IPS-15b (cell line): ENCODE results near the gene STT3B.

Experiments used
- H3K27me3 ChIP-seq: one replicate; pipeline ENCODE4 v1.6.1; 2013; ENCODE audit warnings: low read length; ENCODE audit not compliant: control insufficient read depth, insufficient read depth
- H3K36me3 ChIP-seq: one replicate; pipeline ENCODE4 v1.6.1; 2013; ENCODE audit warnings: low read length; ENCODE audit not compliant: control insufficient read depth, insufficient read depth
- H3K4me1 ChIP-seq: one replicate; pipeline ENCODE4 v1.6.1; 2013; ENCODE audit warnings: mild to moderate bottlenecking, low read length; ENCODE audit not compliant: control insufficient read depth, insufficient read depth
- H3K4me3 ChIP-seq: one replicate; pipeline ENCODE4 v1.5.1; 2013; ENCODE audit warnings: low read depth, low read length
- H3K9ac ChIP-seq: one replicate; pipeline ENCODE4 v1.6.1; 2013; ENCODE audit warnings: low read depth, mild to moderate bottlenecking, low read length
- H3K9me3 ChIP-seq: one replicate; pipeline ENCODE4 v1.6.1; 2013; ENCODE audit warnings: mild to moderate bottlenecking, low read length; ENCODE audit not compliant: control insufficient read depth, insufficient read depth

STT3B gene

DNA sequence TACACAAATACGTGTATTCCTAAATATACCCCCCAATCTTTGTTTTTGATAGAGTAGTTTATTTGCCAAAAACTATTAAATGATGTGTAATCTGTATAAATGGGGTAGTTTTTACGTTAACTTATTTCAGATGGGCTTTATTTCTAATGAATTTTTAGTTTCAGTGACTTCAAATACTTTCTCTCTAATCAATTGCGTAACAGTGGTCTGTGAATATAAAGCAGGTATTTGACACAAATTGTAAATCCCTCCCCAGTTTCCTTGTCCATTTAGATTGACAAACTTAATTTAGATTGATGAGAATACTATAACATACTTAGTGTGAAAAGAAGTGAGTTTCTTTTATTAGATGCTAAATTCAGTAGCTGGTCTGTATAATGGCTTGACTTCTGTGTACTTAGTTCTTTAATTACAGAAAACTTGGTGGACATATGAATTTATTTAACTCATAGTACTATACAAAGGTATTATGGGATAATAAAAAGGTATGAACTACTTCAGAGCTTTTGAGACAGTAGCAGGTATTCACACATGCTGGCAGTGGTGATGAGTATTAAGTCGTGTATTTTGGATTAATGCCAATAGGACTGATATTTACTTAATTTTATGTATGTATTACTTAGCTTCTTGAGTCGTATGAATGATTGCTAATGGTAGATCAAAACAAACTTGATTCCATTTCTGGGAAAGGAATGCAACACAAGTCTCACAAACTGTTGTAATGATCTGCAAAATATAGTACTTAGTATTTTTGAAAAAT lies 81.6 kb downstream of the STT3B start:
- Histone ChIP-seq H3K9ac (no peak overlapping the region), H3K4me1 (peaks cover 10% of the 10 kb centered on the region), H3K36me3 (no peaks in the 10 kb centered on the region), H3K27me3 (no peaks in the 10 kb centered on the region), H3K9me3 (no peaks in the 10 kb centered on the region), H3K4me3 (no peak overlapping the region)

DNA sequence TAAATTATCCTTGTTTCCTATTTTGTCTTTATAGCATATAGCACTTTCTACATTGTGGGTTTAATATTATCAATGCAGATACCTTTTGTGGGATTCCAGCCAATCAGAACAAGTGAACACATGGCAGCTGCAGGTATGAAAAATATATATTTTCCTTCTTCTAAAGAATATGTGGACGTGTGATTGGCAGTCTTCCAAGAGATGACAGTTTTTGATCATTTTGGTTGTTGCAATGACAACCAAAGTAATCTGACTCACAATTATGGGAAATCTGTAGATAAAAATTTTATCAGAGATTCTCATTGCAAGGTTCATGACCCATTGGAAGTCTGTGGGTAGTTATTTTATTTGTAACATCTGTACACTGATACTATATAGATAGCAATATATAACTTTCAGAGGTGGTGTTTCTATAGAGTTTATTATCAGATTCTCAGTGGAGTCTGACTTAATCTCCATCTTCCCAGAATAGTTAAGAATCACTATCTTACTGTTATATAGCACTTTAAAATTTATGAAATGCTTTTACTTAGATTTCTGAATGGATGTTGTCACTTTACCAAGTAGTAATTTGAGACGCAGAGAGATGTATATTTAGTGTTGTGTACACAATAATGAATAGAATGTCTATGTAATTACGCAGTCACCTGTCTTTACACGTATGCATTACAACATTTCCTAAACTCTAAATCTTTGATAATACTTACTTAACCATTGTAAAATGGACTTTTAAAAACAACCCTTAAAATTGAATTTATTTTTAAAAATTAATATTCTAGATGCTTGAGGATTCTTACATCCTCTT lies 82.5 kb downstream of the STT3B start:
- no peaks in the 10 kb centered on the region for H3K36me3 ChIP-seq
- peaks cover 10% of the 10 kb centered on the region for H3K4me1 ChIP-seq
- no peaks in the 10 kb centered on the region for H3K9me3 ChIP-seq
- no peak overlapping the region for H3K9ac ChIP-seq
- no peak overlapping the region for H3K4me3 ChIP-seq
- H3K27me3 ChIP-seq = no peaks in the 10 kb centered on the region

DNA sequence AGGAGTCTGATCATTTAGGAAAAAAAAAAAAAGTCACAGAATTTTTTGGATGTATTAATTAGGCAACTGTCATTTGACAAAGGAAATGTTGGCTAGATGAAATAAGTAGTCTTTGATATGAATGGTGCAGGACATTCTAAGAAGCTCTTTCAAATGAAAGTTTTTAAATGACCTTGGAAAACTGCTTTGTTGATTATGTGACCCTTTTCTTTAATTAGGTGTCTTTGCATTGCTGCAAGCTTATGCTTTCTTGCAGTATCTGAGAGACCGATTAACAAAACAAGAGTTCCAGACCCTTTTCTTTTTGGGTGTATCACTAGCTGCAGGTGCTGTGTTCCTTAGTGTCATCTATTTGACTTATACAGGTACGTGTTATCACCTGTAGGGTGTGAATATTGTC lies 84.0 kb downstream of the STT3B start:
- H3K36me3 ChIP-seq = no peaks in the 10 kb centered on the region
- peaks cover 10% of the 10 kb centered on the region for H3K4me1 ChIP-seq
- H3K27me3 ChIP-seq = no peaks in the 10 kb centered on the region
- no peak overlapping the region for H3K9ac ChIP-seq
- H3K4me3 ChIP-seq = no peak overlapping the region
- no peaks in the 10 kb centered on the region for H3K9me3 ChIP-seq

DNA sequence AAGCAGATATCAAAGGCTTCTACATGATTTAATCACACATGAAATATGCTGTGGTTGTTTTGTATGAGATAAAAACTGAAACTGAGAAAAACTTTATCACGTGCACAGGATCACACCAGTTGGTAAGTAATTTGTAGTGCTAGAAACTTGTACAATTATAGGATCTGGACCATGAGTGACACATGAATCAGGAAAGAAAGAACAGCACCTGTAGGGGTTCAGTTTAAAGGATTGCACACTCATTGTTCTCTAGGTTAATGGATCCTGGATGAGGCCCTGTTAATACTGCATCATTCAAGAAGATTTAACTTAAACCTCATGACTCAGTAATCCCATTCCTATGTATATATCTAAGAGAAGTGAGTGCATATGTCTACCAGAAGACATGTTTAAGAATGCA lies 87.9 kb downstream of the STT3B start:
- H3K36me3 ChIP-seq = no peaks in the 10 kb centered on the region
- no peaks in the 10 kb centered on the region for H3K9me3 ChIP-seq

DNA sequence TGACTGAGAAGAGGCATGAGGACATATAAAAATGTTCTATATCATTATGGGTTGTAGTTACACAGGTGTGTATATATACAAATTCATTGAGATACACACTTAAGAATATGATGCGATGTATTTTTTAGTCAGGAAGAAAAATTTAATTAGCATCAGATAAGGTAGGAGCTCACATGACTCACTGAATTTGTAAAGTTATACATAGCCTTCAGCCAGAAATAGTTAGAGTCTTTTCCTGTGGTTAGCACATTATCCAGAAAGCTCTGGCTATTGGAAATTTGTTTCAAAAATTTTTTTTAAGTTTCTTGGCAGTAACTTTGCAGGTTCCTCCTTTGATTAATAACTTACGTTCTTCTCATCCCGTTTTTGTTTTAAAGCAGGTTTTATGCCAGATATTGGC lies 88.6 kb downstream of the STT3B start:
- Histone ChIP-seq H3K36me3 (no peaks in the 10 kb centered on the region), H3K4me1 (peaks cover 15% of the 10 kb centered on the region), H3K9ac (no peak overlapping the region)

More for the DNA sequence above, 87.9 kb downstream of the STT3B start:
- H3K9ac ChIP-seq = no peak overlapping the region
- no peaks in the 10 kb centered on the region for H3K27me3 ChIP-seq
- H3K4me3 ChIP-seq = no peak overlapping the region
- peaks cover 17% of the 10 kb centered on the region for H3K4me1 ChIP-seq

DNA sequence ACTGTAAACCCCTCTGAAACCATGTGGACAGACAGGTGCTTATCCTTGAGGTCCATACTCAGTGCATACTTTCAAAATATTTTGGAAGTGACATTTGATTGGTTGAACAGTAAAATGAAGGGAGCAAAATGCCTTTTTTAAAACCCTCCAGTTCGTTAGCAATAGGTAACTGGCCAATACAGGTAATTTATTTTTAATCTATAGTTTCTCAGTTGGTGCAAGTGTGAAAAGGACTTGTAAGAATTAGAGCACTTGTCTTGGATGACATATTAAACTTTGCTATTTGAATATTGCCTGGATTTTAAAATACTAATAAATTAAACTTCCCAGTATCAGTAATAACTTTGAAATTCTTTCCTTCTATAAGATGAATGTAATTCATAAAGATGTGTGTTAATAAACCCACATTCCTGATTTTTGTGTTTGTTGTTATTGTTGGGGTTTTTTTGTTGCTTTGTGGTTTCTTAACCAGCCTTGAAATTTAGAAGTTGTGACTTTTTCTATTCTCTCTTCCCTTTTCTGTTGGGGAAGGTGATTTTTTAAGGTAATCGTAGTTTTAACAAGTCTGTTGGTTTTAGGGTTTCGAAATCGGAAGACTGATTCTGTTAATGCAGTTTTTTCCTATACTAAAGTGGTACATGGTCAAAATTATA lies 90.0 kb downstream of the STT3B start:
- Histone ChIP-seq H3K9ac (no peak overlapping the region), H3K36me3 (no peaks in the 10 kb centered on the region), H3K4me3 (no peak overlapping the region), H3K27me3 (no peaks in the 10 kb centered on the region), H3K4me1 (peaks cover 13% of the 10 kb centered on the region), H3K9me3 (no peaks in the 10 kb centered on the region)

More for the DNA sequence above, 88.6 kb downstream of the STT3B start:
- Histone ChIP-seq H3K9me3 (no peaks in the 10 kb centered on the region), H3K27me3 (no peaks in the 10 kb centered on the region), H3K4me3 (no peak overlapping the region)

DNA sequence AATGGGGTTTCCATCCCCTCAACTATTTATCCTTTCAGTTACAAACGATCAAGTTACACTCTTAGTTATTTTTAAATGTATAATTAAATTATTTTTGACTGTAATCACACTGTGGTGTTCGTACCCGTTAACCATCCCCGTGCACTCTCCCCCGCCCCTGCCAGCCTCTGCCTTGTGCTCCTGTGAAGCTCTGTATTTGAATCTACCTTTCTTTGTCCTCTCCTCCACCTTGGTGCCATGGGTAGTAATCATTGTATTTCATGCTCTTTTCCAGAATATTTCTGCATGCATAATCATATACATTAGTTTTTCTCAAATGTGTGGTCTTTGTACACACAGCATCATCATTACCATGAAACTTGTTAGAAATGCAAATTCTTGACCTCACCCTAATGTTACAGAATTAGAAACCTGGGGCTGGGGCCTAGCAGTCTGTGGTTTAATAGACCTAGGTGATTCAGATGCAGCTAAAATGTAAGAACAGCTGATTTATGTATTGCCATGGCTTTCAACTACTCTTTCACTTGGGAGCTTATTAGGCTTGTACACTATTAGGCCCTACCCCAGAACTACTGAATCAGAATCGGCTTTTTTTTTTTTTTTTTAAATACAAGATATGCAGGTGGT lies 91.5 kb downstream of the STT3B start:
- no peaks in the 10 kb centered on the region for H3K36me3 ChIP-seq
- peaks cover 13% of the 10 kb centered on the region for H3K4me1 ChIP-seq

DNA sequence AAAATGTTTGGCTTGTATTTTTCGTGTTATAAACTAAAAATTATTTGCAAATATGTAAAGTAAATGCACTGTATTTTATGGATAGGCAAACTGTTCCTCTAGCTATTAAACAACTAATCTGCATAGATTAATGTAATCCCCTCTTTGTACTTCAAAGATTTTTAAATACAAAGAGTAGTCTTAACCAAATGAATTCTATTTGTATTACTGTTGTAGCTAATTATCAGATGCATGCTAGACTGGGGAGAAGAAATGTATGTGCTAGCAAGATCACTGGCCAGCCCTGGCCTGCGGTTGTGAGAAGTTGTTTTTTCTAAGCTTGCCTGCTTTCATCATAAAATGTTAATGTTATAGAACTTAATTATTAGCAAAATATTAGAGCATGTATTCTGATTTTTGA lies 92.6 kb downstream of the STT3B start:
- Histone ChIP-seq H3K9ac (no peak overlapping the region), H3K36me3 (no peaks in the 10 kb centered on the region), H3K9me3 (no peaks in the 10 kb centered on the region), H3K27me3 (no peaks in the 10 kb centered on the region), H3K4me1 (peaks cover 13% of the 10 kb centered on the region), H3K4me3 (no peak overlapping the region)

More for the DNA sequence above, 91.5 kb downstream of the STT3B start:
- Histone ChIP-seq H3K27me3 (no peaks in the 10 kb centered on the region), H3K4me3 (no peak overlapping the region), H3K9ac (no peak overlapping the region), H3K9me3 (no peaks in the 10 kb centered on the region)

DNA sequence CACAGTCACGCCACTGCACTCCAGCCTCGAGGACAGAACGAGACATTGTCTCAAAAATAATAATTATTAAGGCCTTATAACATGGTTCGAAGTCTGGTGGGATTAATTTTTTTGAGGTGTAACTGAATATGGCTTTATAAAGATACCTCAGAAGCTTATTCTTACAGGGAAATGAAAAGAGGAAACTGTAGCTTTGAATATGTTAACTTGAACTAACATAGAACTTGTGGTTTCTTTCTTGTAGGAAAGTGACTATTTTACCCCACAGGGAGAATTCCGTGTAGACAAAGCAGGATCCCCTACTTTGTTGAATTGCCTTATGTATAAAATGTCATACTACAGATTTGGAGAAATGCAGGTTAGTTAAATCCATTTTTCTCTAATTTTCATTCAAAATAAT lies 96.3 kb downstream of the STT3B start:
- no peak overlapping the region for H3K9ac ChIP-seq
- H3K9me3 ChIP-seq = no peaks in the 10 kb centered on the region
- H3K27me3 ChIP-seq = no peaks in the 10 kb centered on the region
- peaks cover 13% of the 10 kb centered on the region for H3K4me1 ChIP-seq
- no peaks in the 10 kb centered on the region for H3K36me3 ChIP-seq
- H3K4me3 ChIP-seq = no peak overlapping the region

DNA sequence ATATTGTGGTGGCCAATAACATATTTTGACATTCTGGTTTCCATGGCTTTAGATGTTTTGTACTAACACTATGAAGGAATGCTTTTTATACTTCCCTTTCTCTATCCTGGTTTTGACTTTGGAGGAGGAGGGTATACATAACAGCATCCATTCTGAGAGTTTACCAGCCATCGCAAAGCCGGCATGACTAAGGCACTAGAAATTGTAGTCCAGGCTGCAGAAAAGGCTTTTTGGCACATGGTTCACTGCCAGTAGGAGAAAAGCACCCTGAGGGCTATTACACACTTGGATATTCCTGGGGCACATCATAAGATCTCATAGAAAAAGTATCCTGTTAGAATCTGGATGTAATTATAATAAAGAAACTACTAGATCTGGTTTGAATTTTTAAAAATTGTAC lies 101.8 kb downstream of the STT3B start:
- Histone ChIP-seq H3K27me3 (no peaks in the 10 kb centered on the region), H3K4me3 (no peak overlapping the region), H3K9ac (no peak overlapping the region), H3K36me3 (no peaks in the 10 kb centered on the region), H3K4me1 (no peaks in the 10 kb centered on the region), H3K9me3 (no peaks in the 10 kb centered on the region)

DNA sequence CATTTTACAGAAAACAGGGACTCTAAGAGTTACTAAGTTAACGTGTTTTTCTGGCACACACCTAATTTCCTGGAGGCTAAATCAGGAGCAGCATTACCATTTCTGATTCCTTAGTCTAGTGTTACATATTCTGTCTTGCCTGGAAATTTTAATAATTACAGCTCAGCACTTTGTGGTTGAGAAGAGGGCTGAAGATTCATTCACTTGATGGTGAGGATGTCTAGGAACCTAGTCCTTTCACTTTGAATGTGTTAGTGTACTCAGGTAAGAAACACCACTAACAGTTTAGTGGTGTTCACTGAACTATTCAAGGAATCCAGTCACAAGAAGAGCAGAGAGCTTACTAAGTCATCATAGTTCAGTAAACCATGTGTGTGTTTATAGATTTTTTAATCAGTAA lies 102.8 kb downstream of the STT3B start:
- H3K27me3 ChIP-seq = no peaks in the 10 kb centered on the region
- H3K36me3 ChIP-seq = no peaks in the 10 kb centered on the region
- H3K9me3 ChIP-seq = no peaks in the 10 kb centered on the region
- H3K9ac ChIP-seq = no peak overlapping the region
- H3K4me3 ChIP-seq = no peak overlapping the region
- H3K4me1 ChIP-seq = no peaks in the 10 kb centered on the region
